GM23248 (cell line): Measurements from ENCODE around the gene GRPEL2. TPM values are rescaled to one million over a fixed set of nuclear protein-coding genes. Genes with fewer than 3 reads are reported as not detected.

Source experiments
- DNase-seq: peaks from one replicate; pipeline ENCODE4 v3.0.0-alpha.2; 2015
- H2AFZ ChIP-seq: fragments of 200-600 bp; sonication (generic); 2 replicates; pipeline ENCODE4 v1.6.1; 2016; ENCODE audit warnings: antibody characterized with exemption
- H3F3A ChIP-seq: fragments of 200-600 bp; sonication (generic); 2 replicates; pipeline ENCODE4 v1.6.1; 2016; ENCODE audit warnings: mild to moderate bottlenecking, antibody characterized with exemption, mixed run types; ENCODE audit not compliant: insufficient read depth
- H3K27ac ChIP-seq: fragments of 200-600 bp; sonication (generic); 2 replicates; pipeline ENCODE4 v1.5.1; 2016; ENCODE audit warnings: mild to moderate bottlenecking
- H3K27me3 ChIP-seq: fragments of 200-600 bp; sonication (generic); replicated peaks from 2 replicates; pipeline ENCODE4 v1.6.1; 2016; ENCODE audit warnings: mild to moderate bottlenecking; ENCODE audit not compliant: insufficient read depth
- H3K36me3 ChIP-seq: fragments of 200-600 bp; sonication (generic); 2 replicates; pipeline ENCODE4 v1.6.1; 2016; ENCODE audit warnings: low read depth, mild to moderate bottlenecking
- H3K4me1 ChIP-seq: fragments of 200-600 bp; sonication (generic); 2 replicates; pipeline ENCODE4 v1.6.1; 2016; ENCODE audit warnings: mild to moderate bottlenecking; ENCODE audit not compliant: insufficient read depth
- H3K4me2 ChIP-seq: fragments of 200-600 bp; sonication (generic); one replicate; pipeline ENCODE4 v1.6.1; 2016; ENCODE audit warnings: mild to moderate bottlenecking; ENCODE audit not compliant: unreplicated experiment
- H3K4me3 ChIP-seq: fragments of 200-600 bp; sonication (generic); 2 replicates; pipeline ENCODE4 v1.5.1; 2016; ENCODE audit warnings: mild to moderate bottlenecking
- H3K79me2 ChIP-seq: fragments of 200-600 bp; sonication (generic); 2 replicates; pipeline ENCODE4 v1.6.1; 2016; ENCODE audit warnings: mild to moderate bottlenecking; ENCODE audit not compliant: insufficient read depth
- H3K9ac ChIP-seq: fragments of 200-600 bp; sonication (generic); 2 replicates; pipeline ENCODE4 v1.6.1; 2016; ENCODE audit warnings: mild to moderate bottlenecking
- H3K9me2 ChIP-seq: fragments of 200-600 bp; sonication (generic); 2 replicates; pipeline ENCODE4 v1.6.1; 2016; ENCODE audit warnings: mixed run types, mild to moderate bottlenecking, moderate library complexity; ENCODE audit not compliant: insufficient read depth
- H3K9me3 ChIP-seq: fragments of 200-600 bp; sonication (generic); one replicate; pipeline ENCODE4 v1.6.1; 2017; ENCODE audit warnings: low read depth
- H4K20me1 ChIP-seq: fragments of 200-600 bp; sonication (generic); 2 replicates; pipeline ENCODE4 v1.6.0; 2016; ENCODE audit not compliant: insufficient read depth
- EZH2 ChIP-seq: fragments of 200-600 bp; sonication (generic); IDR thresholded peaks from 2 replicates; pipeline ENCODE4 v1.6.1; 2018; ENCODE audit warnings: antibody characterized with exemption, mild to moderate bottlenecking; ENCODE audit not compliant: insufficient read depth, poor library complexity, severe bottlenecking
- EZH2phosphoT487 ChIP-seq: fragments of 200-600 bp; sonication (generic); IDR thresholded peaks from 2 replicates; pipeline ENCODE4 v1.6.1; 2018; ENCODE audit warnings: antibody characterized with exemption, moderate library complexity, mild to moderate bottlenecking, low read depth; ENCODE audit not compliant: insufficient read depth
- WGBS, 2 experiments: methylation state at CpG; one replicate each; pipeline ENCODE4 v1.1.6; 2015 to 2017; ENCODE audit warnings: low lambda C conversion rate in 2 of 2, low coverage in 1 of 2; ENCODE audit errors: missing lambda C conversion rate in 2 of 2; 5-methylcytosine and 5-hydroxymethylcytosine counted together
- in situ Hi-C: fragments of 300-500 bp; cut with MboI; formaldehyde crosslinking; loops from 2 replicates; pipeline ENCODE4 v1.15.0; 2020
- polyA plus RNA-seq: library from polyadenylated mRNA; unstranded; fragments of >200 nt; fragmentation: Nextera tagmentation; extraction: Ambion mirVana; gene quantifications from 2 replicates; pipeline ENCODE4 v1.2.1, GENCODE V29; 2016
- total RNA-seq: library from RNA; depleted of rRNA; stranded (reverse); fragments of >200 nt; shearing (Covaris generic); gene quantifications from 2 replicates; pipeline ENCODE4 v1.2.3, GENCODE V29; 2014

GRPEL2 gene
- total and polyA plus RNA-seq, 2 experiments from 2014 or later, result 19.5 to 27.0 TPM

DNA sequence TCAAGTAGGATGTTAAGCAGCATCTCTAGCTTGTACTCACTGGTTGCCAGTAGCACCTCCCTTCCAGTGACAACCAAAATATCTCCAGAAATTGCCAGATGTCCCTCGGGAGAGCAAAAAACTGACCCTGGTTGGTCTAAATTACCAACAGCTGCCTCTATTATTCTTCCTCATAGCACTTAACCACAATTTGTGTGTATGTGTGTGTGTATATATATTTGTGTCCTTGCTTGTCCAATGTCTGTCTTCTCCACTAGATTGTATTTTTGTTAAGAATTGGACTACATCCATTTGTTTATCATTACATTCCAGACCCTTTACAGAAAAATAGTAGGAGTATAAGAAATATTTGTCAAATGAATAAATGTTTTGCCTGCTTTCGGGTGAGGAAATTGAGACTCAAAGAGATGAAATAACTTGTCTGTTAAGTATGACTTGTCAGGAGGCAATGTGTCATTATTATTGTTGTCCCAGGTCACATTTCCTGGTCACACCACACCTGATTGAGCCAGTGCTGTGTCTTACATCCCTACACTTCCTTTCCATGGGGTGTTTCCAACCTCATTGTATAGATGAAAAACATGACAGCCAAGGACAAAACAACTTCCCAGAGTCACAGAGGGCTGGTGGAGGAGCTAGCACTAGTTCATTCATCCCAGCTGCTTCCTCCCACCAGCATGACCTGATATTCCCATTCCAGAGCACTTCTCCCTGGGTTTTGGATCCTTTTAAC is 11.4 kb upstream of the GRPEL2 start:
- Histone ChIP-seq H2AFZ (no peak overlapping the region; the same call in 1 of the 2 replicates), H3K79me2 (no peaks in the 10 kb centered on the region), H3K9me2 (no peaks in the 10 kb centered on the region), H3K27ac (no peak overlapping the region), H3K4me3 (no peak overlapping the region), H3K4me2 (peak overlapping the region; percentile 9), H3K36me3 (no peaks in the 10 kb centered on the region), H3F3A (peaks cover 15% of the 10 kb centered on the region; the same call in 1 of the 2 replicates), H4K20me1 (no peaks in the 10 kb centered on the region), H3K4me1 (peaks cover 14% of the 10 kb centered on the region), H3K9me3 (no peaks in the 10 kb centered on the region), H3K27me3 (no peaks in the 10 kb centered on the region), H3K9ac (no peak overlapping the region)
- DNase-seq, result peak; percentile 32
- WGBS, 2 experiments, result 42 to 51% methylated on average over 2 of the region's 2 CpGs
- in situ Hi-C loops, result no loop called here
- TF ChIP-seq EZH2 (no peak), EZH2phosphoT487 (no peak)

DNA sequence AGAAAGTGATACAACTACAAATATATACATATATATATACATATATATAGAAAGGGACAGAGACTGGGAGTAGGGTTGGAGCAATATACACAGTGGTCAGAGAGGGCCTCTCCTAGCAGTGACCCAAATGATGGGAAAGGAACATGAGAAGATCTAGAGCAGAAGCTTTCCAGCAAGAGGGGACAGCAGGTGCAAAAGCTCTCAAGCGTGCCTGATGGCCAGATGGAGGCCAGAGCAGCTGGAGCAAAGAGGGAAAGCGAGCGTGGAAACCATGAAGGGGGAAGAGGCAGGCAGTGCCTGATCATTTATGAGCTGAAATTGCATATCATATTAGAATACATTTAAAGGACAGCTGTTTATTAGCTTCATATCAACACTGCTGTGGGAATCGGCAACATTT is 7.6 kb upstream of the GRPEL2 start:
- no peak overlapping the region for H3K27ac ChIP-seq
- H3K9ac ChIP-seq, result no peak overlapping the region
- H3K4me1 ChIP-seq, result peaks cover 14% of the 10 kb centered on the region
- no peaks in the 10 kb centered on the region for H4K20me1 ChIP-seq
- TF ChIP-seq EZH2phosphoT487 (no peak), EZH2 (no peak)
- H3K4me3 ChIP-seq, result no peak overlapping the region
- no peak overlapping the region for H3K4me2 ChIP-seq
- no peaks in the 10 kb centered on the region for H3K9me3 ChIP-seq
- peaks cover 15% of the 10 kb centered on the region; the same call in 1 of the 2 replicates for H3F3A ChIP-seq
- in situ Hi-C loops, result no loop called here
- H3K36me3 ChIP-seq, result no peaks in the 10 kb centered on the region
- H2AFZ ChIP-seq, result no peak overlapping the region
- DNase-seq, result no peak
- no peaks in the 10 kb centered on the region for H3K9me2 ChIP-seq
- no peaks in the 10 kb centered on the region for H3K79me2 ChIP-seq
- H3K27me3 ChIP-seq, result no peaks in the 10 kb centered on the region
- WGBS, 2 experiments, result 65 to 68% methylated on average over 4 of the region's 4 CpGs

DNA sequence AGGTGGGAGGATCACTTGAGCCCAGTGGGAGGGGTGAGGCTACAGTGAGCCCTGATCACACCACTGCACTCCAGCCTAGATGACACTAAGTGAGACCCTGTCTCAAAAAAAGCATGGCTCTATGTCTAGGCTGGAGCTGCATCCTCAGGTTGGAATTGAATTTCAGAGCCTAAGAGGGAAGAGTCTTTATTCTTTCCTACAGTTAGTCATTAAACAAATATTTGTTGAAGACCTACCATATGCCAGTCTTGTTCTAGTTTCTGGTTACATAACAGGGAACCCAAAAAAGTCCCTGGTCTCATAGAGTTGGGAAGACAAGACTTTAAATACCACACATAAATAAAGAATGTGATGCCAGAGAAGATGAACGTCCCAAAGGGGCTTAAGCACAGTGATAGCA is 6.9 kb upstream of the GRPEL2 start:
- Histone ChIP-seq H3K9me2 (no peaks in the 10 kb centered on the region), H3K27ac (no peak overlapping the region), H3K4me1 (peaks cover 14% of the 10 kb centered on the region), H4K20me1 (no peaks in the 10 kb centered on the region), H3K79me2 (no peaks in the 10 kb centered on the region), H3K36me3 (no peaks in the 10 kb centered on the region), H2AFZ (no peak overlapping the region), H3K9ac (no peak overlapping the region), H3F3A (peaks cover 15% of the 10 kb centered on the region; the same call in 1 of the 2 replicates), H3K27me3 (no peaks in the 10 kb centered on the region), H3K4me2 (no peak overlapping the region), H3K9me3 (no peaks in the 10 kb centered on the region), H3K4me3 (no peak overlapping the region)
- in situ Hi-C loops, result no loop called here
- no peak for DNase-seq
- TF ChIP-seq EZH2phosphoT487, result no peak
- TF ChIP-seq EZH2, result no peak
- WGBS, 2 experiments, result 38 to 65% methylated on average over 1 of the region's 1 CpG

DNA sequence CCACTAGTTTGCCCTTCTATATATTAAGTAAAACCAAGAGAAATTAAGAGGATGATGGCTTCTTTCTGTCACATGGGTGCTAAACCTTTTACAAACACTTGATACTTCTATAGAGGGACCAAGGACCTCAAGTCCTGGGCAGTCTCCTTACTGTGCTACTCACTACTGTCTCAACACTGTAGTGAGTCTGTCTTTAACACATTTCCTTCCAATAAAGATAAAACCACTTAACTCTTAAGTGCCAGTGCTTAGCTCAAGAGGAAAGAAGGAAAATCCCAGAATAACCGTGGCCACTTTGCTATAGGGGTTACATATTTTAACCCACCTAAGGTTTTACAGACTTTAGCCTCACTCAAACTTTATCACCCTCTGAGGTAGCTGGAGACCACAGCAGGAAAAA is 4.4 kb upstream of the GRPEL2 start:
- in situ Hi-C loops, result no loop called here
- WGBS, 2 experiments, result 78 to 94% methylated on average over 1 of the region's 1 CpG
- Histone ChIP-seq H3K4me2 (no peak overlapping the region), H3K9me3 (no peaks in the 10 kb centered on the region), H3K9ac (no peak overlapping the region), H3K27ac (no peak overlapping the region), H3K9me2 (no peaks in the 10 kb centered on the region), H3F3A (peaks cover 7% of the 10 kb centered on the region), H3K27me3 (no peaks in the 10 kb centered on the region), H3K4me3 (no peak overlapping the region), H3K36me3 (no peaks in the 10 kb centered on the region), H4K20me1 (no peaks in the 10 kb centered on the region), H3K4me1 (peaks cover 6% of the 10 kb centered on the region), H2AFZ (no peak overlapping the region), H3K79me2 (peaks cover 5% of the 10 kb centered on the region)
- no peak for TF ChIP-seq EZH2
- TF ChIP-seq EZH2phosphoT487, result no peak
- DNase-seq, result no peak

DNA sequence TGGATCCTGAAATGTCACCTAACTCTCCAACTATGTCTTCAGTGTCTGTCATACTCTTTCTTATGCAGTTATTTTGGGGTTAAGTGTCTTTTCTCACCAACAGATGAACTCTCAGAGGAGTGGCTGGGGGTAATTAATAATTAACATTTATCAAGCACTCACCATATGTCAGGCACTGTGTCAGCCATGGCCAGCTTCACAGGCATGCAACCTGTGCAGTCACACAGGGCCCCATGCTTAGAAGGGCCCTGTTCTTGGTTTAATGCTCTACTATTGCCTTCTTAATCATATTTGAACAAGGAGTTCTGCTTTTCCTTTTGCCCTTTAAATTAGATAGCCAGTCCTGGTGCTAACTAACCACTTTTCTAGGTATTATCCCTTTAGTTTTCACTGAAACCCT is 3.4 kb upstream of the GRPEL2 start:
- in situ Hi-C loops, result no loop called here
- Histone ChIP-seq H3K9ac (no peak overlapping the region), H3K27me3 (no peaks in the 10 kb centered on the region), H3K79me2 (peaks cover 13% of the 10 kb centered on the region), H3K4me3 (no peak overlapping the region), H3K4me1 (peaks cover 7% of the 10 kb centered on the region), H2AFZ (no peak overlapping the region), H4K20me1 (no peaks in the 10 kb centered on the region), H3K4me2 (no peak overlapping the region), H3K36me3 (no peaks in the 10 kb centered on the region), H3K27ac (no peak overlapping the region), H3F3A (peaks cover 11% of the 10 kb centered on the region), H3K9me2 (no peaks in the 10 kb centered on the region), H3K9me3 (no peaks in the 10 kb centered on the region)
- TF ChIP-seq EZH2 (no peak), EZH2phosphoT487 (no peak)
- no peak for DNase-seq
